NCI-H446 treated with DMSO at 0.1 percent for 48 hours (cell line): ENCODE data around the gene TYW5.

Source experiments
- DNase-seq: peaks from one replicate; lab custom pipeline; 2025; lab: John Stamatoyannopoulos, UW

TYW5 gene, protein sequence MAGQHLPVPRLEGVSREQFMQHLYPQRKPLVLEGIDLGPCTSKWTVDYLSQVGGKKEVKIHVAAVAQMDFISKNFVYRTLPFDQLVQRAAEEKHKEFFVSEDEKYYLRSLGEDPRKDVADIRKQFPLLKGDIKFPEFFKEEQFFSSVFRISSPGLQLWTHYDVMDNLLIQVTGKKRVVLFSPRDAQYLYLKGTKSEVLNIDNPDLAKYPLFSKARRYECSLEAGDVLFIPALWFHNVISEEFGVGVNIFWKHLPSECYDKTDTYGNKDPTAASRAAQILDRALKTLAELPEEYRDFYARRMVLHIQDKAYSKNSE

DNA sequence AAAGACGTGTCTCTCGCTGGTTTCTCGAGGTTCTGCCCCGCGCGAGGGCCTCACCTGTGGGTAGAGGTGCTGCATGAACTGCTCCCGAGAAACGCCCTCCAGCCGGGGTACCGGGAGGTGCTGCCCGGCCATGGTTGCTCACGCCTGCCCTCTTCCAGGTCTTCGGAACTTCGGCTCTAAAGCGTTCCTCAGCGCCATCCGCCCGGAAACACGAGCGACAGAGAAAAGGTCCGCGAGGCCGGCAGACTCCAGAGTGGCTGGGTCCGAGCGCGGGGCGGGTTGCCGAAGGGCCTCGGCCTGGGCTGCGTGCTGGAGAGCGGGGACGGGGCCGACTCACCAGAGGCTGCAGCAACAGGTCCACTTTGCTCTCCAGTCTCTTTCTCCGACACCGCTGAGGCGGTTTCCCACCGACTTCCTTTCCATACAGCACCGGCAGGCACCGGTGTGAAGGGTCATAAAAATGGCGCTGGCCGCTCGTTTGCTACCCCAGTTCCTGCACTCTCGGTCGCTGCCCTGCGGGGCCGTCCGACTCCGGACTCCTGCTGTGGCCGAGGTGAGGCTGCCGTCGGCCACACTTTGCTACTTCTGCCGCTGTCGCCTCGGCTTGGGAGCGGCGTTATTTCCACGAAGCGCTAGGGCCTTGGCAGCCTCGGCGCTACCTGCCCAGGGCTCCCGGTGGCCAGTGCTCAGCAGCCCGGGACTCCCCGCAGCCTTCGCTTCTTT lies at the start of gene TYW5, which contains the start of gene MAIP1:
TYW5 (minus strand) TSS at position 153 of the 723 bp plus-strand sequence; CDS start at position 132, 21 bp downstream.
MAIP1 (plus strand) TSS at position 244 of the 723 bp plus-strand sequence; CDS start at position 461, 217 bp downstream.
- peak; percentile 74 for DNase-seq

DNA sequence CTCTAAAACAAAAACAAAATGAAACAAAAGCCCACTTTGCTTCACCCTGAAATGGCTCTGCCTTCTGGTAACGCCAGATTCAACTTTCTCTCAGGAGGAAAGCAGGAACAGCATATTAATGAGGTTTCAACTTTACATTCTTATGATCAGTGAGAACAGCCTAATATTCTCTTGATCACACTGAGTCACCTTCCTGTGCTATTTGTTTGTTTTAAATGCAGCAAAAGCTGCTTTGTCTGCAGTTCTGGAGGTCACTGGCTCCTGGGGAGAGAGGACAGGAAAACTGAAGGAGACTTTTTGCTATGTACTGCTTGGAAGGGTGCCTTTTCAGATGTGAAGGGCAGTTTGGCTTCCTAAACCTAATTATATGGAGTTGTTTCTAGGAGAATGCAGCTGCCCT lies 48.2 kb upstream of the TYW5 start:
- no peak for DNase-seq

DNA sequence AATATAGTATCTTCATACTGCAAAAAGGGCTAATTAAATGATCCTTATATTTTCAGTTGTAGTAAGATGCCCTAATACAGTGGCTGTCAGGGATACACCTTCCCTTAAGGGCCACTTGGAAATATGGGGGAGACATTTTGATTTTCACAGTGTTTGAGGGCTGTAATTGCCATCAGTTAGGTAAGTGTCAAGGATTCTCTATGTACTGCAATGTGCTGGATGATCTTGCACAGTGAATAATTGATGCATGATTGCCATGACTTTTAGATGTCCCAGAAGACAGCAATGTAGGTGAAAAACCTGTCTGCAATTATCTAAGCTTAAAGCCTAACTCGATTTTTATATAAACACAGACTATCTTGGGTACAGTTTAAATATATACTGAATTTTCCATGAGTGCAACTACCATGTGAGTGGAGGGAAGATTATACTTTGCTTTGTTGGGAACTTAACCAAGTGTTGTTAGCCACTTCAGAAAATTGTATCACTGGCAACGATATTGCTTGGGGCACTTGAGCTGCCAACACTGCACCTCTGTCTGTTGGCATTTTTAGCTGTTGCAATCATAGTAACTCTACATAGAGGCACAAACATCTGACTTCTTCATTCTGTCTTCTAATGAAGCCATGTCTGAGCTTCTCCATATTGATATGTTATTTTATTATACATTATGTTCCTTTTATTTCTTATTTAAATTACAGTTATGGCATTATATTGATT lies 45.3 kb upstream of the TYW5 start:
- DNase-seq, result no peak

DNA sequence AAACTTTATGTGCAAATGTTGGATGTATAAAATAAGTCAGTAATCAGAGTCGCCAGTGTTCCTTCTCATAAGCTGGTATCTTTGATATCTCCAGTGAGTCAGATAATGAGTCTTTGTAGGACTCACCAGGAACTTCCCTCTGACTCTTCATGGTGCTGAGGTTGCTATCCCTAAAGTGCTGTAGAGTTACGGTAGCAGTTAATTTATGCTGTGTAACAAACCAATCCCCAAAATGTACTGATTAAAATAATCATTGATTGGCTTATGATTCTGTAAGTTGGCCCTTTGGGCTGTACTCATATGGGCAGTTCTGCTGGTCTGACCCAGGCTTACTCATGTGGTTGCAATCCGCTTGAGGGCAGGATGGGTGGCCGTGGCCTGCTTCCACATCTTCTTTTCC lies 43.9 kb upstream of the TYW5 start:
- no peak for DNase-seq

DNA sequence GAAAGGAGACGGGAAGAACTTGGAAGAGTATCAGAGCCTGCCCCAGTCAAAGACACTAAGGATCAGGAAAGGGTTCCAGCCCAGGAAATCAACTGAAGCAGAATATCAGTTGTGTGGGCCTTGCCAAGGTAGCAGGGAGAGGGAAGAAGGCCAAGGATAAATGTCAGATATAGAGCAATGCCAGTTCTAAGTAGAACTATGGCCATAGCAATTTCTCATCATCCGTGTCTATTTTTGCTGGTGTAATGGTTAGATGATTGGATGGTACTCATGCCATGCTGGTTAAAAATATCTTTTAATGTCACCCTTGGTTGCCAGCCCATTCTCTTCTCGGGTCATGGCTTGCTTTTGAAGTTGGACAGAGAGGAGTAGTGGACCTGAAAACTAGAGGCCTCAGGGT lies 42.0 kb upstream of the TYW5 start:
- no peak for DNase-seq

DNA sequence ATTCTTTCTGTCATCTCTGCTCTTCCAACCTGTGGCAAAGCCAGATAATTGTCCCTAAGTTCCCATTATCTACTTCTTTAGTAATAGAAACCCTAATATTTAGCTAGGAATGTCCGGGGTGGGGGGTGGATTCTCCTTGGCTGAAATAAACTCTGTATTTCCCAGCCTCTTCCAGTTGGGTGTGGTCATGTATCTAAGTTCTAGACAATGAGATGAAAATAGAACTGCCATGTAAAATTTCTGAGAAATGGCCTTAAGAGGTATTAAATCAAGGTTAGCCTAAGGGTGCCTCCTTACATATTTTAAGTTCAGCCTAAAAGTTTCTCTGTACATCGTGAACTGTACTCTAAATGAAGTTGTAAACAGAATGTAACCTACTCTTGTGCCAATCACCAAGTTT lies 39.6 kb upstream of the TYW5 start:
- no peak for DNase-seq

DNA sequence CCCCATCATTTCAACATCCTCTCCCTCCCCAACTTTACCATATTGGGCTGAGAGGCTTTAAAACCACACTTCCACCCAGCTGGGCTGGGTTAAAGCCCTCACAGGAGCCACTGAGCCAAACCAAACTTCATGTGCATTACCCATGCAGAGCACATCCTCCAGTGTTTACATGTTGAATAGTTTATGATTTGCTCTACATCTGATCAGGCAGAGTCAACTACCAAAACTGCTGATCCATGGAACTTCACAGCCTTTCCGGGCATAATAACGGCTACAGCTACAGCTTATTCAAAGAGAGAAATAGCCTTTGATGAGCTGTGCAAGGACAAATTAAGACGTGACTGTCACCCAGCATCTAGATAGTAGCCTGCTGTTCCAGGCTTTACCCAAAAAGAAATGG lies 39.1 kb upstream of the TYW5 start:
- no peak for DNase-seq

DNA sequence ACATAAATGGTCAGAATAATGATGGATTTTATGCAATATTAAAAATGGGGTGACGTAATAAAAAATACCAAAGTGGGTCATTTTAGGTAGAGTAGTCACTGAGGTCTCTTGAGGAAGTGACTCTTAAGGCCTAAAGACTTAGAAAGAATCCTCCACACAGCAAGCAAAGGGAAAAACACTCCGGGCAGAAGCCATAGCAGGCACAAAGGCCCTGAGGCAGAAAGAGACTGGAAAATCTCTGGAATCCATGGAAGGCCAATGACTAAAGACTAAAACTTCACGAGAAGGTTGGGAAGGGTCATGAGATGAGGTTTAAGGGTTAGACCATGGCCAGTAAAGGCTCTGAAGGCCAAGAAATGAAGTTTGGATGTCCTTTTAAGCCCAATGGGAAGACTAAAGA lies 37.0 kb upstream of the TYW5 start:
- no peak for DNase-seq

DNA sequence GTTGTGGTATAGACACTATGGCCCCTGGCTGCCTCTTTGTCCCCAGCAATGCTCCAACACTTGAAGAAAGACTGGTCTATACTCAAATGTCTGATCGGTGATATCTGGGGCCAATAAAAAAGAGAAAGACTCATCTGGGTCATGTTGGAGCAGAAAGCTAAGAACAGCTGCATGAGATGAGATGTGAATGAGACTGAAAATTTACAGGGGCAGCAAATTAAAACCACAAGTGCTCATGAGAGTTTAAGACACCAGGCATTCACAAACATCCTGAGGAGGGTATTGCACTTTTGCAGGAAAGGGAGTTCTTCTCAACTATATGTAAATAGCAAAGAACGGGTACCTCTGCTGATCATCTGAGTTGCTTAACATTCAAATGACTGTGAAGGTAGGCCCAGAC lies 36.4 kb upstream of the TYW5 start:
- DNase-seq, result no peak

DNA sequence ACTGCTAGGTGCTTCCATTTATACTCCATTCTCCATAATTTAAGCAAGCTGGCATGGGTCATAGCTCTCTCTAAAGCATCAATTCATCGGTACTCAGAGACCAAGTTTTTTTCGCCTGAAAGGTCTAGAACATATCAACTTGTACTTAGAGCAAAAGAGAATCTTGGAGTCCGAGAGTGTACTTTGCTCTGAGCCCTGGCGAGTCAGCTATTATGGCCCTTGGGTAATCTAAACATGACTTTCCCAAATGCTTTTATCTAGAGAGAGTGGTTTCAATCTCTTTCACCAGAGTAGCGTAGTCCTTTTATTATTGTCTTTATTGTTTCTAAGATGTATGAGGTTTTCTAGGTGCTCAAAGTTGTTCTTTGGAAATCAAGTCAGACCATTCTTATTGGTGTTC lies 34.5 kb upstream of the TYW5 start:
- DNase-seq, result no peak

DNA sequence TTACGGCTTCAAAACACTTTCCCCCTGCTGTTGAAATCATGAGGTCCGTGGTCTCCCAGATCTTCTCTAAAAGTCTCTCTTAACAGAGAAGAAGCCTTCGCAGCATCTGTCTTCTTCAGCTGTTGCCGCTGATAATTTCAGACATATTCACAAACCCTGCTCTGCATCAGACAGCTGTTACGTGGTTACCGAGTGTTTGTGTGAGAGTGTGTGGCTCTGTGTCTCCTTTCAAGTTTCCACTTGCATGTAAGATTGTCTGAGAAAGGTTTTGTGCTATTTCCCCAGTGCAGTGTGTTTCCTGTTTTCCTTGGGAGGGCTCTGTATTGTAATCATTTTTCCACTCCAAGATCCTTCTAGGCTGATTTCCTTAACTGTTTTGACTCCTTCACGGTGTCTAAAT lies 32.9 kb upstream of the TYW5 start:
- no peak for DNase-seq

DNA sequence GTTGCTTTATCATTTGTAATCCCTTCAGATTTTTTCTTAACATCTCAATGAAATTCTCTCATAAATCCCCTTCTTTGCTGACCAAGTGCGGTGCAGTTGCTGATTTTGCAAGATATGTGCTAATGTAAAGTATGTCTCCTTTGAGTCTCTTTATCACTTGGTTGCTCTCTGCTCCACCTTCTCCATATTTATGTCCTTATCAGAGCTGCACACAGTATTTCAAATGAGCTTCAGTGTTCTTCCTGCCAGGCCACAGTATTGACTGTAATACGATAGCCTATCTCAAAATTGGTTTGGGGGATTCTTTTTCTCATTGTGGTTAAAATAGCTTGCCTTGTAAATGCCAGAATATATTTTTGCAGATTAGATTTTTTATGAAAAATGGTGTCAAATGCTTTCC lies 32.3 kb upstream of the TYW5 start:
- no peak for DNase-seq

DNA sequence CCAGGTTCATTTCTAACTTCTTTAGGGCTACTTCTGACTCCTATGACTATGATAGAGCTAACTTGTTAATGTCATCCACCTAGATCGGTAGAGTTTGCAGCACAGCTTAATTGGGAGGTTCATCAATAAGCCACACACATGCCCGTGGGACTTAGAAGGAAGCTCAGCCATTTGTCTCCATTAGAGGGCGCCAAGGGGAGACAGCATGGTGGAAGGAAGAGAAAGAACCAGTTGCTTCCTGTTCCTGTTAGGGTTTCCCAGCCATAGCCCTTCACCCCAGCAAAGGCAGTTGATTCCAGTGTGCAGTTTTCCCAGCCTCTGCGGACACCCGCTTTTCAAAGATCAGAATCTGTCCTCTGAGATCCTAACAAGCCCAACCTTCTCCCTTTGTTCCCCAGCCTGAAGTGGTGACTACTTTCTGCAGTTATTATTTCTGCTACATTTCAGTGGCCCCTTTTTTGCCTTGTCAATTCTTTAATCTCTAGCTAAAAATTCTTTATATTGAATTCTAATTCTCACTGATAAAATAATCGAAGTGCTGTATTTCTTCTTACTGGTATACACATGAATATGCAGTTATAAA lies 30.4 kb upstream of the TYW5 start:
- DNase-seq, result peak; percentile 3

DNA sequence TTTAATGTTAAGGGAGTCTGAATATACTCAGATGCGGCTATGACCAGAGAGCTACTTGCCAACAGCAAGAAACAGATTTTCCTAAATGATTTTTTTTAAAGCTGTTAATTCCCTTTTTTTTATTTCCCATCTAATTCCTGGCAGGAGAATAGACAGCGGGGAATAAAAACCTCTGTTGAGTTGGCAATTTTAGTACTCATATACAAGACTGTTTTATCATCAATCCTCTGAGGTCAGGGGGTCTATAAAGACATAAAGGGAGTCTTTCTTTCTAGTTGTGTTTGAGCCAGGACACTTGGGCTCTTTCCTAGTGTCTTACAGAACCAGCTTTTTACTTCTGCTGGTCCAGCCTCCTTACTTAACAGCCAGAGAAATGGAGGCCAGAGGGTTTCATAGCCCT lies 29.5 kb upstream of the TYW5 start:
- DNase-seq, result no peak

DNA sequence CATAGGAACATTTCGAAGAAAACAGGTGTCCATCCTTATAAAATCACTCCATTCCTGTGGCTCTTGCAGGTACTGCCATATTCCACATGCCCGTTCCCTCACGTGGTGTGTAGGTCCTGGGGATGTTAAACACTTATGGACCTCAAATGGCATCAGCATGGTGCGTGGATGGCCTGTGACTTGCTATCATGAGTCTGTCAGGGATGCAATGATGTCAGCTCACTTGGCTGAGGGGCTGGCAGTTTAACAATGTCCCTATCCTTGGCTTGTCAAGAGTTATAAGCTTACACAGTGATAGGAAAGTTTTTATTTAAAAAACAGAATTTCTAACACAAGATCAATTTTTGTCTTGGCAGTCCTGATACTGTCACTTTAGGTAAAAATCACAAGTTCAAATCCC lies 28.9 kb upstream of the TYW5 start:
- no peak for DNase-seq

DNA sequence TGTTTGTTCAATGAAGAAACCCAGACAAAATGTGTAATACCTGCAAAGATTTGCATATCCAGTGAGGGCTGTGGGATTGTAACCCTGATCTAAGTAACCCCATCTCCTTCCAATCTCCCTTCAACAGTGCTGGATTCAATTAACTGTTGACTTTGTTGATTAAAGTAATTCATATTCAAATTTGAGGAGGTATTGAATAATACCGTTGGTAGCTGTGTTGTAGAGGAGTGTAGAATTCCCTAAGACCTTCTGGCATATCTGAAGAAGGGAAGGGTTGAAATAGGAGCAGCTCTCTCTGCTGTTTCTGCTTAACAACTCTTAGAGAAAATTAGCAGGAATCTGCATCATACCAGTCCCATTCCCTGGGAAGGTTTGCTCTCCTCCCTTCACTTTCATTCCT lies 28.2 kb upstream of the TYW5 start:
- DNase-seq, result no peak

DNA sequence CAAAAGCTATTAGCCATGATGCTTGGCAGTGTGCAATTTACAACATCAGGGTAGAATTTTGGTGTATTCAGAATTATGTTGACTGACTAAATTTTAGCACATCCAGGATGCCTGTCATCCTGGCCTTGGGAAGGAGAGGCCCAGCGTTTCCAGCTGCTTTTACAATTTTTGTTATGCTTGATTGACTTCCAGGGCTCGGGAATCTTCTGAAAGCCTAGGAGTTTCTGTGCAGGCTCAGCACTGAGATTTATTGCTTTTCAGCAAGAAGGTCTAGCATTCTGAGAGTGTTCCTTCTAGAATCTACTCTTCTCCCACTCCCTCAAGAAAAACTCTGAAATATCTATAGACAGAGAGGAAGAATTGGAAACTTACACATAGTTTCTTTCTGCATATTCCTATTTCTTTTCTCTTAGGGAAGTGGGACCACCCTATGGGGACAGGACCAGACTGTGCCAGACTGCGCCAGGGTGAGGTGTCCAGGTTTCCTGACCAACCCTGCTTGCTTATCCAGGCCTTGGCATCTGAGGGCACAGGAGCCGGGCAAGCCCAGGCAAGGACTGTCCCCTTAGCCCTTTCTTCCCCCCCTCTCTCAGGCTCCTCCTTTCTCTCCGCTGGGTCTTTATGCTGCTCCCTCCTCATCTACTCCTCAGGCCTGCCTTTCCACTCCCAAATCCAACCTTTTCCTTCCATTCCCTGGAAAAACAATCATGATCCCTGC lies 27.0 kb upstream of the TYW5 start:
- no peak for DNase-seq

DNA sequence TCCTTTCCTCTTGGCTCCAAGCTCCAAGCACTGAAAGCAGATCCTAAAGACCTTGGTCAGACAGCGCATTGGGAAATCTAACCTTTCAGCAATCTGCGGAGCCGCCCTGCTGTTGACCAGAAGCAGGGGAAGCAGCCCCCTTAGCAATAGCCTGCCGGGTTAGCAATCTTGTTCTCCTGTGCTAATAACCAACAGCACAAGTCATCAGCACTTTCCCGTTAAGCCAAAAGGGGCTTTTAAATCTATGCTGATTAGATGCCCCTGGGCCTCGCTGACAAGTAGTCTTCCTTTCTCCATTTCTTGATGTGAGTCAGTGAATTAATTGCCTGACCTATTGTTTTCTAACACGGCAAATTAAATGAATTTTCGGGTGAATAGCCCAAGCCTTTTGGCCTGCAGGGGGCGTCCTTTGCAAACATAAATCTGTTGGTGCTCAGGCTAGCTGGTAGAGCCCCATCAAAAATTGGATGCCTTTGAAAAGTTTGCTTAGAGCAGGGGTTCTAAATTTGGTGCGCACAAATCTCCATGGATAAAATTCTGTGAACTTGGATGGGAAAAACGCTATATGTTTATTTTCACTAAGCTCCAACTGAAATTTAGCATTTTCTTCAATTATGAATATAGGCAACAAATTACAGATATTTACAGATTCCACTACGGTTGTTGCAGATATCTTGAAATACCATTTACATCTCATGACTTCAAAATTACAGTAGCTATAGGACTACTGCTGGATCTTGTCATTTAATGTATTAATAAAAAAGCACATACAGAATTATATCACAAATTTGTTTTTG lies 24.7 kb upstream of the TYW5 start:
- peak; percentile 9 for DNase-seq

DNA sequence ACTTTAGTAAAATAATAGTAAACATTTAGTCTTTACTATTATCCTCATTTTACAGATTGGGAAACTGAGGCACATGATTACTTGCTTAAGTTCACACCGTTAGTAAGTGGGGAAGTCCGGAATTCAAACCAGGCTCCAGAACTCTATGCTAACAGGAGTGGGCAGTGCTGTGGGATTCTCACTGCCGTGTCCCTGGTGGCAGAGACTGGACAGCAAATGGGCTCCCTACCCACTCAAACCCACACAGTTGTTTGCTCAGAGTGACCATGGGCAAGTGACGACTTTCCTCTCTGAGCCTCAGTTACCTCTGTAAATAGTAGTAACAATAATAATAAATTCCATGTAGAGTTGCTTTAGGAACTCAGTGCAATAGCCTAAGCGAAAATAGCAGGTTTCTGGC lies 24.1 kb upstream of the TYW5 start:
- no peak for DNase-seq

DNA sequence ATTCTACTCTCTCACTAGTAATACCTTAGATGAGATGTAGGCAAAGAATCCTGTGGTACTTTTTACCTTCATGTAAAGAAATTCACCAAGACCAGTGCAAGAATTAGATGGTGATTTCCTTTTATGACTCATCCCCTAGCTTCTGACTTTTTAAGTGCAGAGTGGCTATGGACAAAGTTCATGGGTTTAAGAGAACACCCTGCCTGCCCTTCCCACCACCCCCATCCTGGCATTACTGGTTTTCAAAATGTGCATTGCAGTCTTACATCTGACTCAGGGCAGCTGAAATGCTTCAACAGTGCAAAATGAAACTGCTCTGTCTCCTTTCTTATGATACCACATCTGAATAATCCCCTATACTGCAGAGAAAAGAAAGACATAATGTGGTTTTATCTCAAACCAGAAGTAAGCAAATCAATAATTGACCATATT lies 22.7 kb upstream of the TYW5 start:
- DNase-seq, result no peak

DNA sequence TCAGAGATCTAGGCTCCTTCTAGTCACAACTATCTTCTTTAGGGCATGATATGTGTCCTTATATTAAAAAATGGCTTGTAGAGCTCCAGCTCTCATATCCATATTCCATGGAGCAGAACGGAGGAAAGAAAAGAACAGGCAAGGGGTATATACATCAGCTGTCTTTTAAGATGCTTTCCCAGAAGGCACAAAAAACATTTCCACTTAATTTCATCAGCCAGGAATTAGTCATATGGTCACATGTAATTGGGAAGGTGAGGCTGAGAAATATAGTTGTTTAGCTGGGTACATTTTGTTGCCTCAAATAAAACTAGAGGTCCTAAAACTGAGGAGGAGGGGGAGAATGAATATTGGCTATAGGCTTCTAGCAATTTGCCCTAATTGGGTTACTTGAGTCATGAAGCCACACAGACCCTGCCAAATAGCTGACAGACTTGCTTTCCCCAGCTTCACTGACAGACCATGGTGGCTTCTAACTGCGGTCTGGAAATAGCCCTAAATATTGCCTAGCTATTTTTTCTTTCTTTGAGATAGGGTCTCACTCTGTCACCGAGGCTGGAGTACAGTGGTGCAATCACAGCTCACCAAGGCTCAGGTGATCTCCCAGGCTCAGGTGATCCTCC lies 20.1 kb upstream of the TYW5 start:
- no peak for DNase-seq
